ENCODE measurements around the gene DYRK1A.

DNA sequence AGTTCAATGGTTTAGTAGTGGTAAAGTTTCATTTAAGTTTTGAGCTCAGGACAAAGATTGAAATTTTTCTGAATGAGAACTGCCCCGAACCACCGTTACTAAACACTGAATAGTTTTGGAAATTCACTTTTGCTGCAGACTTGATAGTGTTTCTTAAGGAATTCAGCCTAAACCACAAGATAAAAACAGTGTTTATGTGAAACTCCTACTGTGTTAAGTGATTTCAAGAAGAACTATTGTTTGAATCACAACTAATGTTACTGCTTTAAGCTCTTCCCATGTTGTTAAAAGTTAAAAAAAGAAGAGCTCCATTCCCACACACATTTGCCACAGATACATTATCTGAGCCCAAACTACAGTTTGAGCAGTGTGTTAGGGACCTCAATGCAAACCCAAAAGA, 159.2 kb downstream of the DYRK1A start:
- TF ChIP-seq, protein P1, sequence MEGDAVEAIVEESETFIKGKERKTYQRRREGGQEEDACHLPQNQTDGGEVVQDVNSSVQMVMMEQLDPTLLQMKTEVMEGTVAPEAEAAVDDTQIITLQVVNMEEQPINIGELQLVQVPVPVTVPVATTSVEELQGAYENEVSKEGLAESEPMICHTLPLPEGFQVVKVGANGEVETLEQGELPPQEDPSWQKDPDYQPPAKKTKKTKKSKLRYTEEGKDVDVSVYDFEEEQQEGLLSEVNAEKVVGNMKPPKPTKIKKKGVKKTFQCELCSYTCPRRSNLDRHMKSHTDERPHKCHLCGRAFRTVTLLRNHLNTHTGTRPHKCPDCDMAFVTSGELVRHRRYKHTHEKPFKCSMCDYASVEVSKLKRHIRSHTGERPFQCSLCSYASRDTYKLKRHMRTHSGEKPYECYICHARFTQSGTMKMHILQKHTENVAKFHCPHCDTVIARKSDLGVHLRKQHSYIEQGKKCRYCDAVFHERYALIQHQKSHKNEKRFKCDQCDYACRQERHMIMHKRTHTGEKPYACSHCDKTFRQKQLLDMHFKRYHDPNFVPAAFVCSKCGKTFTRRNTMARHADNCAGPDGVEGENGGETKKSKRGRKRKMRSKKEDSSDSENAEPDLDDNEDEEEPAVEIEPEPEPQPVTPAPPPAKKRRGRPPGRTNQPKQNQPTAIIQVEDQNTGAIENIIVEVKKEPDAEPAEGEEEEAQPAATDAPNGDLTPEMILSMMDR (CRISPR knock-in tag; IDR thresholded peaks at IDR 0.05) = no peak
- TF ChIP-seq GABPA (IDR thresholded peaks at IDR 0.05; ENCODE audit: low read depth, low read length) = no peak
- TF ChIP-seq GABPA (CRISPR knock-in tag; IDR thresholded peaks at IDR 0.05; ENCODE audit: low read depth) = no peak
- TF ChIP-seq, protein P2, sequence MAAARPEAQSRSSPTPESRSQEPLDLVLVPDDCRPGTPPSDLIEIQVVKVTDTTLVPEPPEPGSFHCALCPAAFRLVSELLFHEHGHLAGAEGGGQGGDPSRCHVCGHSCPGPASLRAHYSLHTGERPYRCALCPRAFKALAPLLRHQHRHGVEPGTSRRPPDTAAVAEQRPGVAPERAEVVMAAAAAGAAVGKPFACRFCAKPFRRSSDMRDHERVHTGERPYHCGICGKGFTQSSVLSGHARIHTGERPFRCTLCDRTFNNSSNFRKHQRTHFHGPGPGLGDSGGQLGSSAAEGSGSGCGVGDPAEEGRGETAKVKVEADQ (CRISPR knock-in tag; IDR thresholded peaks at IDR 0.05; ENCODE audit: borderline replicate concordance) = no peak
- TF ChIP-seq, protein P3, sequence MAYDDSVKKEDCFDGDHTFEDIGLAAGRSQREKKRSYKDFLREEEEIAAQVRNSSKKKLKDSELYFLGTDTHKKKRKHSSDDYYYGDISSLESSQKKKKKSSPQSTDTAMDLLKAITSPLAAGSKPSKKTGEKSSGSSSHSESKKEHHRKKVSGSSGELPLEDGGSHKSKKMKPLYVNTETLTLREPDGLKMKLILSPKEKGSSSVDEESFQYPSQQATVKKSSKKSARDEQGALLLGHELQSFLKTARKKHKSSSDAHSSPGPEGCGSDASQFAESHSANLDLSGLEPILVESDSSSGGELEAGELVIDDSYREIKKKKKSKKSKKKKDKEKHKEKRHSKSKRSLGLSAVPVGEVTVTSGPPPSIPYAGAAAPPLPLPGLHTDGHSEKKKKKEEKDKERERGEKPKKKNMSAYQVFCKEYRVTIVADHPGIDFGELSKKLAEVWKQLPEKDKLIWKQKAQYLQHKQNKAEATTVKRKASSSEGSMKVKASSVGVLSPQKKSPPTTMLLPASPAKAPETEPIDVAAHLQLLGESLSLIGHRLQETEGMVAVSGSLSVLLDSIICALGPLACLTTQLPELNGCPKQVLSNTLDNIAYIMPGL (CRISPR knock-in tag; IDR thresholded peaks at IDR 0.05; ENCODE audit: borderline replicate concordance in 1 of 2, low read depth in 1 of 2) = no peak
- TF ChIP-seq FOSL2 (CRISPR knock-in tag; IDR thresholded peaks at IDR 0.05) = no peak
- TF ChIP-seq, protein P4, sequence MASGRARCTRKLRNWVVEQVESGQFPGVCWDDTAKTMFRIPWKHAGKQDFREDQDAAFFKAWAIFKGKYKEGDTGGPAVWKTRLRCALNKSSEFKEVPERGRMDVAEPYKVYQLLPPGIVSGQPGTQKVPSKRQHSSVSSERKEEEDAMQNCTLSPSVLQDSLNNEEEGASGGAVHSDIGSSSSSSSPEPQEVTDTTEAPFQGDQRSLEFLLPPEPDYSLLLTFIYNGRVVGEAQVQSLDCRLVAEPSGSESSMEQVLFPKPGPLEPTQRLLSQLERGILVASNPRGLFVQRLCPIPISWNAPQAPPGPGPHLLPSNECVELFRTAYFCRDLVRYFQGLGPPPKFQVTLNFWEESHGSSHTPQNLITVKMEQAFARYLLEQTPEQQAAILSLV (CRISPR knock-in tag; IDR thresholded peaks at IDR 0.05; ENCODE audit: borderline replicate concordance) = no peak
- no peak for TF ChIP-seq ZSCAN21 (CRISPR knock-in tag; IDR thresholded peaks at IDR 0.05; ENCODE audit: borderline replicate concordance)
- TF ChIP-seq HIVEP1 (CRISPR knock-in tag; IDR thresholded peaks at IDR 0.05) = no peak
- TF ChIP-seq MAFG (CRISPR knock-in tag; IDR thresholded peaks at IDR 0.05) = no peak
- no peak for TF ChIP-seq ZBTB8A (CRISPR knock-in tag; IDR thresholded peaks at IDR 0.05; ENCODE audit: borderline replicate concordance, low read depth)
- no peak for TF ChIP-seq SETDB1 (CRISPR knock-in tag; IDR thresholded peaks at IDR 0.05; ENCODE audit: borderline replicate concordance)
- TF ChIP-seq, protein P5, sequence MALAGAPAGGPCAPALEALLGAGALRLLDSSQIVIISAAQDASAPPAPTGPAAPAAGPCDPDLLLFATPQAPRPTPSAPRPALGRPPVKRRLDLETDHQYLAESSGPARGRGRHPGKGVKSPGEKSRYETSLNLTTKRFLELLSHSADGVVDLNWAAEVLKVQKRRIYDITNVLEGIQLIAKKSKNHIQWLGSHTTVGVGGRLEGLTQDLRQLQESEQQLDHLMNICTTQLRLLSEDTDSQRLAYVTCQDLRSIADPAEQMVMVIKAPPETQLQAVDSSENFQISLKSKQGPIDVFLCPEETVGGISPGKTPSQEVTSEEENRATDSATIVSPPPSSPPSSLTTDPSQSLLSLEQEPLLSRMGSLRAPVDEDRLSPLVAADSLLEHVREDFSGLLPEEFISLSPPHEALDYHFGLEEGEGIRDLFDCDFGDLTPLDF (CRISPR knock-in tag; IDR thresholded peaks at IDR 0.05) = no peak
- TF ChIP-seq FOXA1 (IDR thresholded peaks at IDR 0.05) = no peak
- TF ChIP-seq FOXA1 (CRISPR knock-in tag; IDR thresholded peaks at IDR 0.05) = no peak
- TF ChIP-seq TAF1 (CRISPR knock-in tag; IDR thresholded peaks at IDR 0.05) = no peak
